Activated CD4-positive, alpha-beta T cell treated with anti-CD3 and anti-CD28 coated beads for 4 hours (primary cell): Measurements from ENCODE around the gene PTPRT.
"Not testable (repeated sequence)": the region's sequence is repeated elsewhere in the genome, so short reads cannot be mapped to it uniquely, and the experiment has no call there.

Source experiments
- DNase-seq, 2 donors: peaks; one replicate each; pipeline ENCODE4 v3.0.0-alpha.2; 2020

The PTPRT gene

GRCh38 chr20:42900764-42901163, 288.9 kb downstream of the PTPRT start:
- DNase-seq: not testable (repeated sequence)

- DNase-seq: no peak
Measured at GRCh38 chr20:42895020-42895419, 294.7 kb downstream of the PTPRT start.

- no peak for DNase-seq
Measured at GRCh38 chr20:42894483-42894882, 295.2 kb downstream of the PTPRT start.

- DNase-seq: no peak
Measured at GRCh38 chr20:42889517-42889916, 300.2 kb downstream of the PTPRT start.

GRCh38 chr20:42887281-42887680, 302.4 kb downstream of the PTPRT start:
- no peak for DNase-seq

- no peak for DNase-seq
Measured at GRCh38 chr20:42886801-42887200, 302.9 kb downstream of the PTPRT start.

GRCh38 chr20:42886046-42886445, 303.7 kb downstream of the PTPRT start:
- DNase-seq: no peak

GRCh38 chr20:42875581-42875980, 314.1 kb downstream of the PTPRT start:
- DNase-seq: no peak

GRCh38 chr20:42873259-42873658, 316.4 kb downstream of the PTPRT start:
- no peak for DNase-seq

- no peak for DNase-seq
Measured at GRCh38 chr20:42864116-42864515, 325.6 kb downstream of the PTPRT start.

- no peak for DNase-seq
Measured at GRCh38 chr20:42862446-42862845, 327.3 kb downstream of the PTPRT start.

GRCh38 chr20:42857446-42857845, 332.3 kb downstream of the PTPRT start:
- DNase-seq: no peak

GRCh38 chr20:42855896-42856295, 333.8 kb downstream of the PTPRT start:
- no peak for DNase-seq

- DNase-seq: no peak
Measured at GRCh38 chr20:42852691-42853090, 337.0 kb downstream of the PTPRT start.

- no peak for DNase-seq
Measured at GRCh38 chr20:42846784-42847490, 342.8 kb downstream of the PTPRT start.

- DNase-seq: no peak
Measured at GRCh38 chr20:42844751-42845150, 345.0 kb downstream of the PTPRT start.

GRCh38 chr20:42837456-42837855, 352.2 kb downstream of the PTPRT start:
- no peak for DNase-seq

GRCh38 chr20:42836339-42836738, 353.4 kb downstream of the PTPRT start:
- DNase-seq: no peak

GRCh38 chr20:42807876-42808275, 381.8 kb downstream of the PTPRT start:
- no peak for DNase-seq

GRCh38 chr20:42795111-42795695, 394.5 kb downstream of the PTPRT start:
- no peak for DNase-seq

GRCh38 chr20:42792052-42792451, 397.7 kb downstream of the PTPRT start:
- no peak for DNase-seq

GRCh38 chr20:42790111-42790510, 399.6 kb downstream of the PTPRT start:
- no peak for DNase-seq

GRCh38 chr20:42788707-42789106, 401.0 kb downstream of the PTPRT start:
- no peak for DNase-seq

GRCh38 chr20:42785041-42785440, 404.7 kb downstream of the PTPRT start:
- no peak for DNase-seq

- no peak for DNase-seq
Measured at GRCh38 chr20:42779216-42779615, 410.5 kb downstream of the PTPRT start.
